Ishikawa (cell line): ENCODE data around the gene POU5F2.

Experiments used
- CREB1 ChIP-seq: IDR thresholded peaks from 2 replicates; pipeline ENCODE4 v1.6.1; 2012; ENCODE audit warnings: low read depth
- EGR1 ChIP-seq: IDR thresholded peaks from 2 replicates; pipeline ENCODE4 v1.6.1; 2012
- EP300 ChIP-seq: IDR thresholded peaks from 2 replicates; pipeline ENCODE4 v1.6.1; 2012; ENCODE audit warnings: borderline replicate concordance
- FOXM1 ChIP-seq: IDR thresholded peaks from 2 replicates; pipeline ENCODE4 v1.6.1; 2012; ENCODE audit warnings: low read depth, borderline replicate concordance
- MAX ChIP-seq: IDR thresholded peaks from 2 replicates; pipeline ENCODE4 v1.6.1; 2012
- RAD21 ChIP-seq: IDR thresholded peaks from 2 replicates; pipeline ENCODE4 v1.6.1; 2012; ENCODE audit warnings: low read depth
- REST ChIP-seq: IDR thresholded peaks from 2 replicates; pipeline ENCODE4 v1.6.1; 2012; ENCODE audit warnings: low read depth, mild to moderate bottlenecking
- TCF12 ChIP-seq: IDR thresholded peaks from 2 replicates; pipeline ENCODE4 v1.6.1; 2012; ENCODE audit warnings: low read depth
- TEAD4 ChIP-seq: IDR thresholded peaks from 2 replicates; pipeline ENCODE4 v1.6.1; 2012
- USF1 ChIP-seq: IDR thresholded peaks from 2 replicates; pipeline ENCODE4 v1.6.1; 2012
- YY1 ChIP-seq: IDR thresholded peaks from 2 replicates; pipeline ENCODE4 v1.6.1; 2012; ENCODE audit warnings: low read depth
- ZBTB7A ChIP-seq: IDR thresholded peaks from 2 replicates; pipeline ENCODE4 v1.6.1; 2012; ENCODE audit warnings: low read depth

- TF ChIP-seq MAX (no peak), EP300 (no peak), TEAD4 (no peak), FOXM1 (no peak), USF1 (no peak), YY1 (no peak), TCF12 (no peak), RAD21 (no peak), EGR1 (no peak), ZBTB7A (no peak), CREB1 (no peak), REST (no peak)
Observed at GRCh38 chr5:93787598-93787997, 46.2 kb upstream of the POU5F2 start.
